ENCODE data around the gene GSE1.

The GSE1 gene

DNA sequence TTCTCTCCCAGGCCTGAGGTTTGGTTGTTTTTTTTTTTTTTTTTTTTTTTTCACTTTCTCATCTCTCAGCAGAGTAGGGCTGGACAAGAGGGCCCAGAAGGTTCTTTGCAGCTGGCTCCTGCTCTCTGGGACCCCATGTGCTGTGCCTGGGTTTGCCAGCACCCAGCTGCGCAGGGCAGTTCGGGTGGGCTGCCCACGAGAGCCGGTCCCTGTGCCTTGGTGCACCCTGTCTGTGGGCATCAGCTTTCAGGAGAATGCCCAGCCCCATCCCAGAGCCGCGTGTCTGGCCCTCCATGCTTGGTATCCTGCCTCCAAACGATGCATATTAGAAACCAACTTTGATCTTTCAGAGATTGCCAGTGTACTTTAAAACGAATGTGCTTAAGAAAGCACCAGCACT is 15.0 kb upstream of the GSE1 start:
- TF ChIP-seq SCRT2 (tag by site-specific recombination; IDR thresholded peaks at IDR 0.05) (no peak), ZNF473 (tag by site-specific recombination; IDR thresholded peaks at IDR 0.05) (no peak), TCF7L2 (IDR thresholded peaks at IDR 0.05; ENCODE audit: borderline replicate concordance, low read depth, low read length) (no peak), ZNF768 (tag by site-specific recombination; IDR thresholded peaks at IDR 0.05) (no peak), ZNF701 (tag by site-specific recombination; IDR thresholded peaks at IDR 0.05) (no peak)
- TF ChIP-seq, protein P1, sequence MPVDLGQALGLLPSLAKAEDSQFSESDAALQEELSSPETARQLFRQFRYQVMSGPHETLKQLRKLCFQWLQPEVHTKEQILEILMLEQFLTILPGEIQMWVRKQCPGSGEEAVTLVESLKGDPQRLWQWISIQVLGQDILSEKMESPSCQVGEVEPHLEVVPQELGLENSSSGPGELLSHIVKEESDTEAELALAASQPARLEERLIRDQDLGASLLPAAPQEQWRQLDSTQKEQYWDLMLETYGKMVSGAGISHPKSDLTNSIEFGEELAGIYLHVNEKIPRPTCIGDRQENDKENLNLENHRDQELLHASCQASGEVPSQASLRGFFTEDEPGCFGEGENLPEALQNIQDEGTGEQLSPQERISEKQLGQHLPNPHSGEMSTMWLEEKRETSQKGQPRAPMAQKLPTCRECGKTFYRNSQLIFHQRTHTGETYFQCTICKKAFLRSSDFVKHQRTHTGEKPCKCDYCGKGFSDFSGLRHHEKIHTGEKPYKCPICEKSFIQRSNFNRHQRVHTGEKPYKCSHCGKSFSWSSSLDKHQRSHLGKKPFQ (tag by site-specific recombination; IDR thresholded peaks at IDR 0.05) = no peak
- ChIA-PET CTCF (interaction anchor here (2.1 kb wide), 1 partner anchor 12 kb away, joined by 10 read pairs; no protein-coding TSS in a partner anchor), POLR2A (no interaction called here)
- no peaks in the 10 kb centered on the region for H3K9me3 ChIP-seq (ENCODE audit: control insufficient read depth, insufficient read depth, low read depth, low read length)
- H3K36me3 ChIP-seq (ENCODE audit: control insufficient read depth in 2 of 2, insufficient read depth in 1 of 2, low read length in 2 of 2) = peaks cover 0 to 3% of the 10 kb centered on the region in 2 experiments; a peak in 1 of 3 replicates
- H3K4me3 ChIP-seq (ENCODE audit: low read depth, low read length) = no peak overlapping the region
- H3K27ac ChIP-seq (ENCODE audit: extremely low read depth, low read depth, low read length) = no peak overlapping the region
- no peaks in the 10 kb centered on the region for H3K4me1 ChIP-seq (ENCODE audit: control insufficient read depth, insufficient read depth, low read length)

- Histone ChIP-seq H3K4me1 (ENCODE audit: control insufficient read depth, insufficient read depth, low read length) (no peaks in the 10 kb centered on the region), H3K36me3 (ENCODE audit: control insufficient read depth in 2 of 2, insufficient read depth in 1 of 2, low read length in 2 of 2) (peaks cover 0 to 3% of the 10 kb centered on the region in 2 experiments; a peak in 1 of 3 replicates), H3K9me3 (ENCODE audit: control insufficient read depth, insufficient read depth, low read depth, low read length) (no peaks in the 10 kb centered on the region), H3K4me3 (ENCODE audit: low read depth, low read length) (no peak overlapping the region), H3K27ac (ENCODE audit: extremely low read depth, low read depth, low read length) (no peak overlapping the region)
- TF ChIP-seq ZNF354C (tag by site-specific recombination; IDR thresholded peaks at IDR 0.05; ENCODE audit: borderline replicate concordance, low read depth) (no peak), ZSCAN18 (tag by site-specific recombination; IDR thresholded peaks at IDR 0.05) (no peak), ZNF600 (tag by site-specific recombination; IDR thresholded peaks at IDR 0.05) (no peak), GFI1B (tag by site-specific recombination; IDR thresholded peaks at IDR 0.05) (no peak), ZNF76 (tag by site-specific recombination; IDR thresholded peaks at IDR 0.05; ENCODE audit: borderline replicate concordance, low read depth) (no peak), ZNF211 (tag by site-specific recombination; IDR thresholded peaks at IDR 0.05; ENCODE audit: low read depth) (no peak), ZNF121 (tag by site-specific recombination; IDR thresholded peaks at IDR 0.05) (no peak), GLI4 (tag by site-specific recombination; IDR thresholded peaks at IDR 0.05) (no peak), ZNF112 (tag by site-specific recombination; IDR thresholded peaks at IDR 0.05) (no peak), ZNF544 (tag by site-specific recombination; IDR thresholded peaks at IDR 0.05) (no peak), ZNF148 (tag by site-specific recombination; IDR thresholded peaks at IDR 0.05; ENCODE audit: borderline replicate concordance) (no peak), ZNF292 (tag by site-specific recombination; IDR thresholded peaks at IDR 0.05; ENCODE audit: borderline replicate concordance, low read depth) (no peak), ZNF23 (tag by site-specific recombination; IDR thresholded peaks at IDR 0.05; ENCODE audit: borderline replicate concordance) (no peak), KLF16 (tag by site-specific recombination; IDR thresholded peaks at IDR 0.05) (no peak), ZNF24 (tag by site-specific recombination; IDR thresholded peaks at IDR 0.05) (no peak), ZNF558 (tag by site-specific recombination; IDR thresholded peaks at IDR 0.05) (no peak), ZNF114 (tag by site-specific recombination; IDR thresholded peaks at IDR 0.05) (no peak)
- TF ChIP-seq, protein P2, sequence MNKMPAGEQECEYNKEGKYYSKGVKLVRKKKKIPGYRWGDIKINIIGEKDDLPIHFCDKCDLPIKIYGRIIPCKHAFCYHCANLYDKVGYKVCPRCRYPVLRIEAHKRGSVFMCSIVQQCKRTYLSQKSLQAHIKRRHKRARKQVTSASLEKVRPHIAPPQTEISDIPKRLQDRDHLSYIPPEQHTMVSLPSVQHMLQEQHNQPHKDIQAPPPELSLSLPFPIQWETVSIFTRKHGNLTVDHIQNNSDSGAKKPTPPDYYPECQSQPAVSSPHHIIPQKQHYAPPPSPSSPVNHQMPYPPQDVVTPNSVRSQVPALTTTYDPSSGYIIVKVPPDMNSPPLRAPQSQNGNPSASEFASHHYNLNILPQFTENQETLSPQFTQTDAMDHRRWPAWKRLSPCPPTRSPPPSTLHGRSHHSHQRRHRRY (tag by site-specific recombination; IDR thresholded peaks at IDR 0.05) = no peak
- TF ChIP-seq, protein P3, sequence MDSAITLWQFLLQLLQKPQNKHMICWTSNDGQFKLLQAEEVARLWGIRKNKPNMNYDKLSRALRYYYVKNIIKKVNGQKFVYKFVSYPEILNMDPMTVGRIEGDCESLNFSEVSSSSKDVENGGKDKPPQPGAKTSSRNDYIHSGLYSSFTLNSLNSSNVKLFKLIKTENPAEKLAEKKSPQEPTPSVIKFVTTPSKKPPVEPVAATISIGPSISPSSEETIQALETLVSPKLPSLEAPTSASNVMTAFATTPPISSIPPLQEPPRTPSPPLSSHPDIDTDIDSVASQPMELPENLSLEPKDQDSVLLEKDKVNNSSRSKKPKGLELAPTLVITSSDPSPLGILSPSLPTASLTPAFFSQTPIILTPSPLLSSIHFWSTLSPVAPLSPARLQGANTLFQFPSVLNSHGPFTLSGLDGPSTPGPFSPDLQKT (IDR thresholded peaks at IDR 0.05; ENCODE audit: borderline replicate concordance, low read depth, low read length) = no peak
- TF ChIP-seq, protein P4, sequence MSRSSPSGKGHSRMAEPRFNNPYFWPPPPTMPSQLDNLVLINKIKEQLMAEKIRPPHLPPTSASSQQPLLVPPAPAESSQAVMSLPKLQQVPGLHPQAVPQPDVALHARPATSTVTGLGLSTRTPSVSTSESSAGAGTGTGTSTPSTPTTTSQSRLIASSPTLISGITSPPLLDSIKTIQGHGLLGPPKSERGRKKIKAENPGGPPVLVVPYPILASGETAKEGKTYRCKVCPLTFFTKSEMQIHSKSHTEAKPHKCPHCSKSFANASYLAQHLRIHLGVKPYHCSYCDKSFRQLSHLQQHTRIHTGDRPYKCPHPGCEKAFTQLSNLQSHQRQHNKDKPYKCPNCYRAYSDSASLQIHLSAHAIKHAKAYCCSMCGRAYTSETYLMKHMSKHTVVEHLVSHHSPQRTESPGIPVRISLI (tag by site-specific recombination; IDR thresholded peaks at IDR 0.05) = no peak
- ChIA-PET POLR2A (no interaction called here), CTCF (interaction anchor here (0.7 kb wide), 2 partner anchors 10 to 20 kb away, joined by 3 read pairs; no protein-coding TSS in a partner anchor)
Measured at GRCh38 chr16:85600078-85600477, 13.0 kb upstream of the GSE1 start.
